Activated naive CD8-positive, alpha-beta T cell treated with anti-CD3 and anti-CD28 coated beads for 36 hours (primary cell): ENCODE data around the gene EIF2A. TPM values are rescaled to one million over a fixed set of nuclear protein-coding genes. Genes with fewer than 3 reads are reported as not detected.

Experiments
- DNase-seq: peaks from one replicate; pipeline ENCODE4 v3.0.0; 2021
- H3K27ac Mint-ChIP-seq: one replicate; pipeline ENCODE4 v1.8.0; 2022; ENCODE audit warnings: mild to moderate bottlenecking, moderate library complexity, mixed read lengths
- H3K27me3 Mint-ChIP-seq: one replicate; pipeline ENCODE4 v1.8.0; 2022; ENCODE audit warnings: mild to moderate bottlenecking, mixed read lengths
- H3K36me3 Mint-ChIP-seq: one replicate; pipeline ENCODE4 v1.8.0; 2021; ENCODE audit warnings: mild to moderate bottlenecking, mixed read lengths
- H3K4me1 Mint-ChIP-seq: one replicate; pipeline ENCODE4 v1.8.0; 2021; ENCODE audit warnings: mixed read lengths
- H3K4me3 Mint-ChIP-seq: one replicate; pipeline ENCODE4 v1.8.0; 2022; ENCODE audit warnings: mild to moderate bottlenecking, moderate library complexity, mixed read lengths
- H3K9me3 Mint-ChIP-seq: one replicate; pipeline ENCODE4 v1.8.0; 2022; ENCODE audit warnings: mixed read lengths
- total RNA-seq, 2 experiments: library from RNA; stranded (reverse); gene quantifications; one replicate each; pipeline ENCODE4 v1.2.3, GENCODE V29; 2021

Gene EIF2A
- total RNA-seq, 2 experiments from 2014 or later = 147 to 149 TPM

- no peak overlapping the region for H3K27ac Mint-ChIP-seq
- H3K4me3 Mint-ChIP-seq = no peak overlapping the region
- H3K9me3 Mint-ChIP-seq = no peaks in the 10 kb centered on the region
- DNase-seq = no peak
- peaks cover 6% of the 10 kb centered on the region for H3K4me1 Mint-ChIP-seq
- no peaks in the 10 kb centered on the region for H3K36me3 Mint-ChIP-seq
- H3K27me3 Mint-ChIP-seq = no peaks in the 10 kb centered on the region
These were observed 18.2 kb upstream of the EIF2A start for GRCh38 chr3:150528354-150528797.

GRCh38 chr3:150531775-150532174, 14.8 kb upstream of the EIF2A start:
- H3K27me3 Mint-ChIP-seq = no peaks in the 10 kb centered on the region
- peaks cover 6% of the 10 kb centered on the region for H3K4me1 Mint-ChIP-seq
- H3K4me3 Mint-ChIP-seq = no peak overlapping the region
- H3K36me3 Mint-ChIP-seq = no peaks in the 10 kb centered on the region
- no peaks in the 10 kb centered on the region for H3K9me3 Mint-ChIP-seq
- peak overlapping the region; percentile 42 for H3K27ac Mint-ChIP-seq
- DNase-seq = no peak

- H3K27me3 Mint-ChIP-seq = no peaks in the 10 kb centered on the region
- peaks cover 8% of the 10 kb centered on the region for H3K4me1 Mint-ChIP-seq
- H3K4me3 Mint-ChIP-seq = no peak overlapping the region
- no peak for DNase-seq
- peaks cover 2% of the 10 kb centered on the region for H3K36me3 Mint-ChIP-seq
- no peak overlapping the region for H3K27ac Mint-ChIP-seq
- no peaks in the 10 kb centered on the region for H3K9me3 Mint-ChIP-seq
These were observed 11.4 kb upstream of the EIF2A start for GRCh38 chr3:150535204-150535603.

GRCh38 chr3:150538324-150539208, 8.0 kb upstream of the EIF2A start:
- no peak for DNase-seq
- Mint-ChIP-seq H3K27me3 (no peaks in the 10 kb centered on the region), H3K4me1 (peaks cover 21% of the 10 kb centered on the region), H3K27ac (peak overlapping the region; percentile 18), H3K4me3 (no peak overlapping the region), H3K36me3 (peaks cover 24% of the 10 kb centered on the region), H3K9me3 (no peaks in the 10 kb centered on the region)

GRCh38 chr3:150540297-150540696, 6.3 kb upstream of the EIF2A start:
- no peak overlapping the region for H3K27ac Mint-ChIP-seq
- H3K4me3 Mint-ChIP-seq = no peak overlapping the region
- peaks cover 33% of the 10 kb centered on the region for H3K4me1 Mint-ChIP-seq
- DNase-seq = no peak
- H3K27me3 Mint-ChIP-seq = no peaks in the 10 kb centered on the region
- no peaks in the 10 kb centered on the region for H3K9me3 Mint-ChIP-seq
- H3K36me3 Mint-ChIP-seq = peaks cover 34% of the 10 kb centered on the region

GRCh38 chr3:150540991-150541390, 5.6 kb upstream of the EIF2A start:
- Mint-ChIP-seq H3K4me3 (no peak overlapping the region), H3K27me3 (no peaks in the 10 kb centered on the region), H3K36me3 (peaks cover 41% of the 10 kb centered on the region), H3K4me1 (peaks cover 33% of the 10 kb centered on the region), H3K27ac (peak overlapping the region; percentile 38), H3K9me3 (no peaks in the 10 kb centered on the region)
- DNase-seq = no peak

GRCh38 chr3:150543128-150543527, 3.5 kb upstream of the EIF2A start:
- no peak for DNase-seq
- H3K36me3 Mint-ChIP-seq = peaks cover 48% of the 10 kb centered on the region
- no peak overlapping the region for H3K4me3 Mint-ChIP-seq
- H3K9me3 Mint-ChIP-seq = no peaks in the 10 kb centered on the region
- H3K27me3 Mint-ChIP-seq = no peaks in the 10 kb centered on the region
- H3K27ac Mint-ChIP-seq = peak overlapping the region; percentile 58
- peaks cover 37% of the 10 kb centered on the region for H3K4me1 Mint-ChIP-seq

- no peaks in the 10 kb centered on the region for H3K27me3 Mint-ChIP-seq
- no peaks in the 10 kb centered on the region for H3K9me3 Mint-ChIP-seq
- no peak for DNase-seq
- H3K36me3 Mint-ChIP-seq = peaks cover 51% of the 10 kb centered on the region
- H3K4me1 Mint-ChIP-seq = peaks cover 41% of the 10 kb centered on the region
- H3K27ac Mint-ChIP-seq = peak overlapping the region; percentile 58
- H3K4me3 Mint-ChIP-seq = peak overlapping the region; percentile 10
These were observed 3.1 kb upstream of the EIF2A start for GRCh38 chr3:150543531-150543930.

- H3K4me3 Mint-ChIP-seq = peak overlapping the region; percentile 93
- no peaks in the 10 kb centered on the region for H3K9me3 Mint-ChIP-seq
- H3K27me3 Mint-ChIP-seq = no peaks in the 10 kb centered on the region
- H3K27ac Mint-ChIP-seq = peak overlapping the region; percentile 72
- peaks cover 44% of the 10 kb centered on the region for H3K4me1 Mint-ChIP-seq
- DNase-seq = no peak
- H3K36me3 Mint-ChIP-seq = peaks cover 55% of the 10 kb centered on the region
These were observed 2.5 kb upstream of the EIF2A start for GRCh38 chr3:150544041-150544440.

- H3K27ac Mint-ChIP-seq = peak overlapping the region; percentile 72
- H3K4me3 Mint-ChIP-seq = peak overlapping the region; percentile 93
- DNase-seq = no peak
- H3K27me3 Mint-ChIP-seq = no peaks in the 10 kb centered on the region
- no peaks in the 10 kb centered on the region for H3K9me3 Mint-ChIP-seq
- H3K4me1 Mint-ChIP-seq = peaks cover 49% of the 10 kb centered on the region
- peaks cover 59% of the 10 kb centered on the region for H3K36me3 Mint-ChIP-seq
These were observed 1.9 kb upstream of the EIF2A start for GRCh38 chr3:150544726-150545125.

- H3K4me1 Mint-ChIP-seq = peaks cover 53% of the 10 kb centered on the region
- H3K27ac Mint-ChIP-seq = peak overlapping the region; percentile 99
- H3K4me3 Mint-ChIP-seq = peak overlapping the region; percentile 93
- no peaks in the 10 kb centered on the region for H3K27me3 Mint-ChIP-seq
- H3K36me3 Mint-ChIP-seq = peaks cover 63% of the 10 kb centered on the region
- peak; percentile 46 for DNase-seq
- no peaks in the 10 kb centered on the region for H3K9me3 Mint-ChIP-seq
These were observed 965 bp upstream of the EIF2A start for GRCh38 chr3:150545419-150546225.

- Mint-ChIP-seq H3K9me3 (no peaks in the 10 kb centered on the region), H3K36me3 (peaks cover 57% of the 10 kb centered on the region), H3K27me3 (no peaks in the 10 kb centered on the region), H3K4me3 (peak overlapping the region; percentile 93), H3K27ac (peak overlapping the region; percentile 99), H3K4me1 (peaks cover 49% of the 10 kb centered on the region)
- DNase-seq = no peak
These were observed 606 bp downstream of the EIF2A start for GRCh38 chr3:150547045-150547741.

- DNase-seq = no peak
- Mint-ChIP-seq H3K4me3 (no peak overlapping the region), H3K4me1 (peaks cover 24% of the 10 kb centered on the region), H3K9me3 (no peaks in the 10 kb centered on the region), H3K36me3 (peaks cover 39% of the 10 kb centered on the region), H3K27me3 (no peaks in the 10 kb centered on the region), H3K27ac (peak overlapping the region; percentile 65)
These were observed 9.4 kb downstream of the EIF2A start for GRCh38 chr3:150555859-150556436.

GRCh38 chr3:150556792-150557191, 10.2 kb downstream of the EIF2A start:
- Mint-ChIP-seq H3K27ac (no peak overlapping the region), H3K27me3 (no peaks in the 10 kb centered on the region), H3K9me3 (no peaks in the 10 kb centered on the region), H3K36me3 (peaks cover 36% of the 10 kb centered on the region), H3K4me3 (no peak overlapping the region), H3K4me1 (peaks cover 21% of the 10 kb centered on the region)
- no peak for DNase-seq
